Retina (tissue), 1 donor: ENCODE results near the gene SLC35C1.

Experiments
- DNase-seq: peaks from one replicate; pipeline ENCODE4 v3.0.0-alpha.2; 2016

Gene SLC35C1

DNA sequence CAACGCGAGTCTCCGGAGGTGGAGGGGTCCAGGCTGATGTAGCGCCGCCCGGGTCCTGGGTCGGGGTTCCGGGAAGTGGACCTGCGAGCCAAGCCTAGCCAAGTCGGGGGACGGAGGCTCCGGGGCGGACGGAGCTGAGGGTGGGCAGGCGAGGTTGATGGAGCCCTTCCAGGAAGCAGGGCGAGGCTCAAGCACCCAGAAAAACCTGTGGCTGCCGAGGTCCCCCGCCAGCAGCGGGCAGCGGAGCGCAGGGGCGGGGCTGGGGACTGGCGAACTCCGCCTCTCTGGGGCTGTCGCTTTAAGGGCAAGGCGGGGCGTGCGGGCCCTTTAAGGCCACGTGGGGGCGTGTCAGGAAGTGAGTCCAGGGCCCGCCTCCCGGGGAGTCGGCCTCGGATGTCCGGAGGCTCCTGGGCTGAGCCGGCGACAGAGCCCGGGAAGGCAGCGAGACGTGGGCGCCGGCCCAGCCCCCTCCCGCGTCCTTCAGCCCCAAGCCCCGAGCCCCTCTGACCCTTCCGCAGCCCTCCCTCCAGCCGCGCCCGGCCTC, at the start of gene SLC35C1:
Gene SLC35C1, plus strand, starts transcription at position 389 of the 544 bp plus-strand sequence. CDS start 653 bp downstream, outside the sequence.
- DNase-seq: peak; percentile 93

DNA sequence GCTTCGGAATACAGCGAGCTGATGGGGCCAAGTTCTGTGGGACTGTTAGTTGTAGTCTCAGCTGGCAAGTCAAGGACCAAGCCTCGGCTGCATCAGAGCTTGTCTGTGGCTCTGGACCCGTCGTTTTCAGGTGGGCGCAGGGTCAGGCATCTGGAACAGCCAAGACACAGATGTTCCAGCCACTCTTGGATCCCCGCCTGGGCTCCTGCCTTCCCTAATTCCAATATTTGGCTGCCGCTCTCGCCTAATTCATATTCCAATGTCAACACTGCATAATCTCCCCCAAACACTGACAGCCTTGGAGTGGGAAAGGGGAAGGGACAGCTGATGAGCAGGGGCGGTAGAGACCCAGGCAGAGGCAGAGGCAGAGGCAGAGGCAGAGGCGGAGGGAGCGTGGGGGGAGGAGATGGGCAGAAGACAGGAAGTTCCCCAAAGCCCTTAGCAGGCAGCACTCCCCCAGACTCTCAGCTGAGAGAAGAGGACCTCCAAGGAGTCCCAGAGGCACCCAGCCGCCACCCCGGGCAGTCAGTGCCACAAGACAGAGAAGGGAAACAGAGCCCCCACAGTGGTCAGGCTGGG, 49.6 kb upstream of the SLC35C1 start:
- DNase-seq: no peak

GRCh38 chr11:45756384-45757010, 48.5 kb upstream of the SLC35C1 start:
- no peak for DNase-seq

DNA sequence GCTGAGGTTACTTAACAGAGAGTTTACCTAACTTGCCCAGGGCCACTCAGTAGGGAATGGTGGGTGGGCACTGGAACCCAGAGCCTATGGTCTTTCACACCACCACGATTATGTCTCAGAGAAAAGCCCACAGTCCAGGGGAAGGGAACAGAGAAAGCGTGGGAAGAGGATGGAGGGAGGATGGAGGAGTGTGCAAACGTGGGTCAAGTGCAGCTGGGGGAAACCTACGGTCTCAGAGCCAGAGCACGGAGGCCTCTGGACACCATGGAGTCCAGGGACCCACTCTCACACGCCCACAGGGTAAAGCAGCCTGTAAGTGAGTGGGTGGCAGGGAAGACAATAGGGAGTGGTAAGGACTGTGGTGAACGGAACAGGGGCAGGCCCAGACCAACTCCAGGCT, 47.3 kb upstream of the SLC35C1 start:
- DNase-seq: no peak

DNA sequence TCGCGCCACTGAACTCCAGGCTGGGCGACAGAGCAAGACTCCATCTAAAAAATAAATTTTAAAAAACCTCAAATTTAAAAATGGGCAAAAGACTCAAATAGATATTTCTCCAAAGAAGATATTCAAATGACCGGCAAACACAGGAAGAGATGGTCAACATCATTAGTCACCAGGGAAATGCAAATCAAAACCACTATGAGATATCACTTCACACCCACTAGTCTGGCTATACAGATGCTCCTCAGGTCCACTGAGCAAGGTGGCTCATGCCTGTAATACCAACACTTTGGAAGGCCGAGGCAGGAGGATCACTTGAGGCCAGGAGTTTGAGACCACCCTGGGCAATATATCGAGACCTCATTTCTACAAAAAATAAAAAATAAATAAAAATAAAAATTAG, 43.3 kb upstream of the SLC35C1 start:
- DNase-seq: no peak

GRCh38 chr11:45765107-45765668, 39.8 kb upstream of the SLC35C1 start:
- DNase-seq: no peak

DNA sequence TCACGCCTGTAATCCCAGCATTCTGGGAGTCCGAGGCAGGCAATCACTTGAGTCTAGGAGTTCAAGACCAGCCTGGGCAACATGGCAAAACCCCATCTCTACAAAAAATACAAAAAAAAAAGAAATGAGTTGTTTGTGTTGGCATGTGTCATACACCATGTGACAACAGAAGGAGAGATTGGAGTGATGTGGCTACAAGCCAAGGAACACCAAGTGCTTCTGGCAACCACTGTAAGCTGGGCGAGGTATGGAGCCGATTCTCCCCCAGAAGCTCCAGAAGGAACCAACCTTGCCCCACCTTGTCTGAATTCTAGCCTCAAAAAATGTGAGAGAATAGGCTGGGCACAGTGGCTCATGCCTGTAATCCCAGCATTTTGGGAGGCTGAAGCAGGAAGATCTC, 39.1 kb upstream of the SLC35C1 start:
- DNase-seq: no peak

GRCh38 chr11:45766469-45766868, 38.5 kb upstream of the SLC35C1 start:
- DNase-seq: no peak

DNA sequence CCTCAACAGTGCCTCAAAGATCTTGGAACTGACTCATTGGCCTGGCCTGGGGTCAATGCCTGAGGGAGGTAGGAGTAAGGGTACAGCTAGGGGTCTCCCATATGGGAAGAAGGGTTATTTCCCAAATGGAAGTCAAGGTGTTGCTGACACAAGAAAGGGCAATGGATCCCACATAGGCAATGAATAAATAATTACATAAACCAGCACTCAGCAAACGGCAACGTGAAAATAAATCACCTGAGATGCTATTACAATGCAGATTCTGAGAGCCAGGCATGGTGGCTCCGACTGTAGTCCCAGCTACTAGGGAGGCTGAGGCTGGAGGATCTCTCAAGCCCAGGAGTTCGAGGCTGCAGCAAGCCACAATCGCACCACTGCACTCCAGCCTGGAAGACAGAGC, 36.5 kb upstream of the SLC35C1 start:
- no peak for DNase-seq

GRCh38 chr11:45769960-45770359, 35.0 kb upstream of the SLC35C1 start:
- DNase-seq: no peak

DNA sequence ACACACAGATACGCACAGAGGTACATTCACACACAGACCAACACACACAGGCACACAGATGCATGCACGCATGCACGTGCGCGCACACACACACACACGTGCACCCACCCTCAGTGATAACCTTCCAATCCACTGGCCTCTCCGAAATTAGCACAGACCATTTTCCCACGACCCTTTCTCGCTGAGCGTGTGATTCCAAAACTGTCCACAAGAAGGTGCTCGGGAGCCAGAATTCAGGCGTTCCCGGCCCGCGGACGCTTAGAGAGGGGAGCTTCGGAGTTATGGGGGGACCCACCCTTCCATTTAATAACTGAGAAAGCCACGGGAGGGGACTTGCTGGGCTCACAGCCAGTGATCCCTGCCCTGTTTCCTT, 33.8 kb upstream of the SLC35C1 start:
- DNase-seq: peak; percentile 93

DNA sequence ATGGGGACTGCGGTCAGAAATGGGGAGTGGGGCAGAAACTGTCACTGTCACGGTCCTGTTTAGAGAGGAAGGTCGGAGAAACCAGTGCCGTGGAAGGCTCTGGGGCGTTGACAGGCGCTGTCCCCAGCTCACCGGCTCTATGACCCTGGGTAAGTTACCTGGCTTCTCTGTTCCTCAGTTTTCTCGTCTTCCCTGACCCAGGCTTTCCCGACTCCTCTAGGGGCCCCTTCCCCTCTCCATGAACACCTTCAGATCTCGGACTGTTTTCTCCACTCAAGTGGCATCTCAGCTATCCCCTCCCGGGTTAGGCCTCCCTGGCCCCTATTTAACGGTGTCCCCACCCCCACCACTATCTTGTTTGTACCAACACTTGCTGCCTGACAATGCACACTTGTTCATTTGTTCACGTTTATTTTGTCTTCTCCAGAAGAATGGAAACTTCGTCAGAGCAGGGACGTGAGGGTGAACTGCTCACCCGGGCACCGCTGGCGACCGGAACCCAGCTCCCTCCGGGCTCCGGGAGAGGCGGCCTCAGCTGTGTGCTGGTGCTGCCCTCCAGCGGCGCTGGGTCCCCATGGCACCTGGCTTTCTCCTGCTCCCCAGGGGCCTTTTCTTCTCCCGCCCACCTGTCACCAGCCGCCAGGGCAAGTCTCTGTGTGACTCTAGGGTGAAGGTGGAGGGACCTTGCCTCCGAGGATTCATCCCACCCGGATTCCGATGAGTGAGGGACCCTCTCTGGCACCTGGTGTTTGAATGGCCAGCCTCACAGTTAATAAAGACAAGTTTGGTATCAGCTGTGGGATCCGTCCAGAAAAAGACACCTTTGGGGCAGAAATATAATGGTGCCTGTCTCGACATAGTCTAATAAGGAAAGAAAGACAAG, 33.1 kb upstream of the SLC35C1 start:
- peak; percentile 95 for DNase-seq

- no peak for DNase-seq
Measured at GRCh38 chr11:45772449-45772774, 32.5 kb upstream of the SLC35C1 start.

- DNase-seq: no peak
Measured at GRCh38 chr11:45772986-45773785, 31.8 kb upstream of the SLC35C1 start.

DNA sequence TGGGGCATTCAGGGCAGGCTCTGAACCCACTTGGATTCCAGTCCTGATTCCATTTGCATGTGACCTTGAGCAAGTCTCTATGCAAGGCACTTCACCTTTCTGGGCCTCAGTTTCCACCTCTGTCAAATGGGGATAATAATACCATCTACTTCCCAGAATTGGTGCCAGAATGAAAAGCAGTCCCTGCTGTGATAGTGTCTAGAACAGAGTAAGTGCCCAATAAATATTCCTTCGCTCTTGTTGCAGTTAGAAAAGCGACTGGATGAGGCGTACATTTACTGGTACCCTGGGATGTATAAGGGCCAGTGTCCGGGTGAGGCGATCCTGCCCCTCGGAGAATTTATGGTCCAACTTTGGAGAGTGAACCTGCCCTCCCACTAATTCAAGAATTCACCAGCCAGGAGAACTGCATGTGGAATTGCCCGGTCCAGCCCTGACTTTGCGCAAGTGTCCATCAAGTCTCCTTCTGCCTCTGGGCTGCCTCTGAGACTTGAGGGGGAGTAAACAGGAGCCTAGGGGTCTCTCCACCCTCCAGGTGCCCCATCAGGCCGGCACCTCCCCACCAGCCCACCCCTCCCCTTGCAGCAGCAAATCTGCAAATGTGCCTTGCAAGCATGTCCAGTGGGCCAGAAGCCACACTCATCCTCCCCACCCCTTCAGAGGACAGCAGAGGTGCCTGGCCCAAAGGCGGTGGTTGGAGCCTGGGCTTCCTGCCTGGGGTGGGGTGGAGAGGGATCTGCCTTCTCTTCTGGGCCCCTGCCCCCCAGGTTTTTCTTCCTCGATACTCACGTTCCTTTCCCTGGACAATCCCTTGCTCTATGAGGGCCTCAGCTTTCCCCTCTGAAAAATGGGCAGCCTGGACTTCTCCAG, 30.9 kb upstream of the SLC35C1 start:
- DNase-seq: no peak

GRCh38 chr11:45774786-45775185, 30.2 kb upstream of the SLC35C1 start:
- DNase-seq: no peak

GRCh38 chr11:45777127-45777969, 27.6 kb upstream of the SLC35C1 start:
- no peak for DNase-seq

DNA sequence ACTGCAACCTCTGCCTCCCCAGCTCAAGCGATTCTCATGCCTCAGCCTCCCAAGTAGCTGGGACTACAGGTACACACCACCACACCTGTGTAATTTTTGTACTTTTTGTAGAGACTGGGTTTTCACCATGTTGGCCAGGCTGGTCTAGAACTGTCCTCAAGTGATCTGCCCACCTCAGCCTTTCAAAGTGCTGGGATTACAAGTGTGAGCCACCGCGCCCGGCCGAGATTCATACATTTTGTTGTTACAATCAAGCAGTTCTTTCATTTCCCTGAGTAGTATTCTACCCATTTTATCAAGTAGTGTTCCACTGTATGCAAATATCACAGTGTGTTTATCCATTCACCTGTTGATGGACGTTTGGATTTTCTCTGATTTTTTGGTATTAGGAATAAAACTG, 26.6 kb upstream of the SLC35C1 start:
- DNase-seq: no peak

DNA sequence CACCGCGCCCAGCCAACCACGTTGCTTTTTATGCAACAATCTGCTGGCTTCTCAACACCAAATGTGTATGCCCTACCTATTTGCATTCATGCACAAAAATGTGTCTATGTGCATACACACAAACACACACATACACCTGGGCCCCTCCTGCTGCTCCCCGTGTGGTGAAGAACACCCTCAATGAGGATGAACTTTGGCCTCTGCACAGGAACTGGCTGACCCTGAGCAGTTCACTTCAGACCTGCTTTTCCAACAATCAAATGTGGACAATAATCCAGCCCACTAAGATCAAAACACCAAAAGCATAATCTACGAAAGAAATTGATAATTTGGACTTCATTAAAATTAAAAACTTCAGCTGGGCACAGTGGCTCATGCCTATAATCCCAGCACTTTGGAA, 25.3 kb upstream of the SLC35C1 start:
- DNase-seq: no peak

- DNase-seq: no peak
Measured at GRCh38 chr11:45786272-45786671, 18.7 kb upstream of the SLC35C1 start.

DNA sequence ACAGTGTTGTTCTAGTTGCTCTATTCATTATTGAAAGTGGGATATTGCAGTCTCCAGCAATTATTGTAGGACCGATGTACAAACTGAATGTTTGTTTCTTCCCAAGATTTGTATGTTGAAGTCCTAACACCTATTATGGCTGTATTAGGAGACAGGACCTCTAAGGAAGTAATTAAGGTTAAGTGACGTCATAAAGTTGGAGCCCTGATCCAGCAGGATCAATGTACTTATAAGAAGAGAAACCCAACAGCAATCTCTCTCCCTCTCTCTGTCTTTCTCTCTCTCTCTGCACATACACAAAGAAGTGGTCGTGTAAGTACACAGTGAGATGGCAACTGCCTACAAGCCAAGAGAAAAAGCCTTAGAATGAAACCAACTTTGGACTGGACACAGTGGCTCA, 16.1 kb upstream of the SLC35C1 start:
- no peak for DNase-seq
